GM19035 (cell line): ENCODE results near the gene S100A1.

Experiments used
- ATAC-seq: cut with Tn5 transposase; IDR thresholded peaks from one replicate; pipeline ENCODE4 v1.9.1; 2021; ENCODE audit not compliant: unreplicated experiment

Gene S100A1

DNA sequence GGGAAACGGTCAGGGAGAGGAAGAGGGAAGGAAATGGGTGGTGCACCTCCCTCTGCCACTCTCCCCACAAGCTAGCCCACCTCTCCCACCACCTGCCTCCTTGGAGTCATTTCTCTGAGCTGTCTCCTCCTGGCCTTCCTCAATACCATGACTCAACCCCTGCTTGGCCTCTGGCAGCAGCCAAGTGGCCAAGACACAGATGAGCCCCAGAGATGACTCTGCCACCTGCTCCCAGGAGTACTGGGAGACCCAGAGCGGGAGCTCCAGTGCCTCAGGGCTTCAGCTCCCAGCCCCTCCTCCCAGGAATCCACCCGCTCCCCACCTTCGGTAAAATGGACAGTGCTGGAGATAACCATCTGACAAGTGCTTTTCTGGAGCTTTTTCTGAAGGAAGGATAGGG lies 17.9 kb upstream of the S100A1 start:
- ATAC-seq = no peak

- no peak for ATAC-seq
Measured at GRCh38 chr1:153610811-153611301, 17.4 kb upstream of the S100A1 start.

- no peak for ATAC-seq
Measured at GRCh38 chr1:153611356-153611755, 16.9 kb upstream of the S100A1 start.

- ATAC-seq = no peak
Measured at GRCh38 chr1:153612111-153612754, 16.0 kb upstream of the S100A1 start.

- ATAC-seq = no peak
Measured at GRCh38 chr1:153612755-153613331, 15.4 kb upstream of the S100A1 start, which contains the start of gene S100A16. TSS of gene S100A16 (minus strand) at chr1:153613137. CDS start at chr1:153608151, 4,986 bp downstream.

GRCh38 chr1:153613406-153613805 lies 14.8 kb upstream of the S100A1 start:
- ATAC-seq = no peak

GRCh38 chr1:153614189-153614900 lies 13.9 kb upstream of the S100A1 start:
- ATAC-seq = no peak

GRCh38 chr1:153614906-153615305 lies 13.3 kb upstream of the S100A1 start:
- ATAC-seq = no peak

DNA sequence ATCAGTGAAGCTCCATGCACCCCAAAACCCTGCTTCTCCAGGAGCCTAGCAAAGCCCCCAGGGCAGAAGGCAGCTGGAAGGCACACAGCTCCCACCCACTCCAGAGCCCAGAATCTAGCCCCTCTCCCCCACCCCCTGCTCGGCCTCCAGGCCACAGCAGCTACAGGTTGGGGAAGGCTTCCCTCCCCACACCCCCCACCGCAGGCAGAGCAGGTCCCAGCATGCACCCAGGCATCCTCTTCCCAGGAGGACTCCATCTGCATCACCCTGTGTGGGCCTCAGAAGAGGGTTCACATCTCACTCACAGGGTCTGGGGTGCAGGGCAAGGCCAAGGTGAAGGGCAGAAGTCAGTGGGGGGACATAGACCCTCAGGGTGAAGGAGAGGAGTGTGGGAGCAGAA lies 12.8 kb upstream of the S100A1 start:
- no peak for ATAC-seq

DNA sequence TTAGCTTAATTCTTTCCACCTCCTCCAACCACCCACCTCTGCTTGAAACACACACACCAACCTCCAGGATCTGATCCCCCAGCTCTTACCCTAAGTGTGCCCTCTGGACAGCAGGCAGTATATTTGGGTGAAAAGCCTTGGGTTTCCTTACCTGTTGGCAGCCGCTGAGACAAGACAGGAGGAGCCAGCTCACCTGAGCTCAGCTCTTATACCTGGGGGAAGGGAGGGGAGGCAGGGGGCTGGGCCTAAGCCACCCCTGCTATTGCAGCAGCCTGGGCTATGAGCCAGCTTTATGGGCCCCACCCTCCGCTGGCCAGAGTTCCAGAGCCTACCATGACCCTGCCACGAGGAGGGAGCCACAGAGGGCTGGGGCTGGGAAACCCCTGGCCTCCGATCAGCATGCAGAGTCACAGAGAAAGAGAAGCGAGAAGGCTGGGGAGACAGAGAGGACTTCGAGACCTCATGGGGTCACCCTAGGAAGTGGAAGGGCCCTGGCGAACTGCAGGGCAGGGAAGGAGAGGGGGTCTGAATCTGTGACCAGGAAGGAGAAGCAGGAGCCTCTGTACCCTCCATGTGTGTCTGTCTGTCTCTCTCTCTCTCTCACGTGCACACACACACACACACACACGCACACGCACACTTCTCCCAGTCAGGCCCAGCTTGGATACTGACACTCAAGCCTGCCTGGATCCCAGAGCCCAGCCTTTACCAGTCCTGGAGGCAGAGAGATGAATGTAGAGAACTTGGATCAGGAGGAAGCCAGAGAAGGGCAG lies 11.9 kb upstream of the S100A1 start, which contains the start of gene S100A14:
TSS of gene S100A14 (minus strand) at position 182 of the 773 bp plus-strand sequence. CDS start 467 bp downstream, outside the sequence.
- no peak for ATAC-seq

- no peak for ATAC-seq
Measured at GRCh38 chr1:153616917-153617311, 11.3 kb upstream of the S100A1 start.

DNA sequence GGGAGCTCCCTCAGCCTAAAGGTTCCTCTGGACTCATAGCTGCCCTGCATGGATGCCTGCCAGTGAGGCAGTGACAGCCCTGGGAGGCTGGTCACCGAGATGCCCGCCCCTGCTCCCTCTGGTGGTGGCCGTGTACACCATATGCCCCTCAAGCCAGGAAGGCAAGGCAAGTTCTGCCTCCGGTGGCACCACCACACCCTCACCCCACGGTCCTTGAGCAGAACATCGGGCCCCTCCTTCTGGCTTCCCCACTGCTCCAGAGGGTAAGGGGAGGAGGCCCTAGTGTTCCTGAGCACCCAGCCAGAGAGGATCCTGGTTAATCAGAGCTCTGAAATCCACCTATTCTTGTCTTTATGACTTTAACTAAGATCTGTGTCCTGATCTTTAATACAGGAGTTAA lies 10.6 kb upstream of the S100A1 start:
- peak; percentile 73 for ATAC-seq

DNA sequence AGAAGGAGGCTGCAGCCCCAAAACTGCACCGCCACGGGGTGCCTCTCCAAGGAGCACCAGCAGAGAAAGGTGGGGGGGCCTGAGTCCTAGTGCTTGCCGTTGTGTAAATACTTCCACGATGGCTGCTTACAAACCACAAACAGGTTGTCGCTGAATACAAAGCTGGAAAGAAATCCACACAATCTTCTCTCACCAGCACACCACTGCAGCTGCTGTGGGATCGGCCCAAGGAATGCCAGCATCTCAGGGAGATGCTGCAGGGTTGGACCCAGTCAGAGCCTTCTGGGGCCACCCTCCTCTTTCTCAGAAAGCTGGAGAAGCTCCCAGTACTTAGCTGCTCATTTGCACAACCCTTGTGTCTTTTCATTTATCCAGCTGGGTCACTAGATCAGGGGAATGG lies 9.1 kb upstream of the S100A1 start:
- no peak for ATAC-seq

DNA sequence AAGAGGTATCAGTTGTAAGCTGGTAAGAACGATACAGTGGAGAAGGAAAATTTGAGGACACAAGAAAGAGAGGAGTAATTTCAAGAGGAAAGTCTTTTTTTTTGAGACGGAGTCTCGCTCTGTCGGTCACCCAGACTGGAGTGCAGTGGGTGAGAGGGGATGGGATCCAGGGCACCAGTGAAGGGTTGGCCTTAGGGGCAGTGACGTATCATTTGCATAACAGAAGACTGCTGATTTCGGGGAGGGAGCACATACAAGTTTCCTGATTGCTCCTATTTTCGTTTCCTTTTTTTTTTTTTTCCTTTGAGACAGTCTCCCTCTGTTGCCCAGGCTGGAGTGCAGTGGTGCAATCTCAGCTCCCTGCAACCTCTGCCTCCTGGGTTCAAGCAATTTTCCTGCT lies 5.1 kb upstream of the S100A1 start:
- no peak for ATAC-seq

DNA sequence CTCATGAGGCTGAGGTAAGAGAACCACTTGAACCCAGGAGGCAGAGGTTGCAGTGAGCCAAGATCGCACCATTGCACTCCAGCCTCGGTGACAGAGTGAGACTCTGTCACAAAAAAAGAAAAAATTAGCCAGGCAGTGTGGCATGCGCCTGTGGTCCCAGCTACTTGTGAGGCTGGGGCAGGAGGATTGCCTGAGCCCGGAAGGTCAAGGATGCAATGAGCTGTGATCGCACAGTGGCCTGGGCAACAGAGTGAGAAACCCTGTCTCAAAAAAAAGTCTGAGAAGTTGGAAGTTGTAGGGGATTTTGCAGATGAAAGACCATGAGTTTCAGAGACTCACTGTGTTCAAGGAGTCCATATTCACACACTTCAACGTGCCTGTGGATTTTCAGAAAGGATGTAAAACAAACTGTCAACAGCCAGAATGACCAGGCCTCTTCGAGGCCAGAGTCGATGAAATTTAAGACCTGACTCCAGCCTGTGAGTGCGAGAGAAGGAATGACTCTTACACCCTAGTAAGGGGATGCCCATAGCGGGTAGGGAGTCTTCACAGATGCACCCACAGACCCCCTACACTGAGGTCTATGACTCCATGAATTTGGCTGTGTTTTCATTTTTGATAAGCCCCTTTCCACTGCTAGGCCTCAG lies 3.1 kb upstream of the S100A1 start:
- ATAC-seq = no peak

DNA sequence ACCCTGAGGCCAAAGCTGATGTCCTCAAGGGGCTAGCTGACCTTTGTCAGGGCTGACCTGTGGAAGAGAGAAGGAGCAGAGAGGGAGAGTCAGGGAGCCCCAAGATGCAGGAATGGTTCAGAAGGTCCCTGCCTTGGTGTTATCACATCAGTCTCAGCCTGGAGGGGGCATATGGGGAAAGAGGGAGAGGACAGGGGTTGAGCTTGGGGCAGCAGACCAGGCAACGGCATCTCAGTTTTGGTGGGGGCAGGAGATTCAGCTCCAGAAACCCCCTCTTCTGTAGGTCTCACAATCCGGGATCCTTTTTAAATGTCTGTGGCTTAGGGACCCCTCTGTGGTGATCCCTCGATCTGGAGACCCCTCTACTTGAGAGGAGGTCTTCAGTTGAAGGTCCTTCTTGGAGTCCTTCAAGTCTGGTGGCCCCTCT lies 1.7 kb upstream of the S100A1 start:
- ATAC-seq = no peak

GRCh38 chr1:153626904-153627714 lies 1.1 kb upstream of the S100A1 start, which contains the start of gene S100A13:
TSS of gene S100A13 (minus strand) at chr1:153627505. CDS start at chr1:153626472, 1,033 bp downstream.
- no peak for ATAC-seq

GRCh38 chr1:153628638-153629342 lies 556 bp downstream of the S100A1 start:
- no peak for ATAC-seq

GRCh38 chr1:153629343-153629665 lies 1.1 kb downstream of the S100A1 start:
- no peak for ATAC-seq
